ENCODE measurements around the gene SULT1C3.

Gene SULT1C3

GRCh38 chr2:108239786-108240185 is at the start of gene SULT1C3:
Gene SULT1C3, plus strand, starts transcription at chr2:108239968. Its CDS starts 7,227 bp downstream, at chr2:108247195.
- no peak for DNase-seq

- no peak for DNase-seq
These were observed 46.5 kb upstream of the SULT1C3 start for GRCh38 chr2:108193251-108193650.

GRCh38 chr2:108194409-108195132 is 45.2 kb upstream of the SULT1C3 start:
- no peak for DNase-seq

GRCh38 chr2:108195133-108195439 is 44.7 kb upstream of the SULT1C3 start:
- no peak for DNase-seq

GRCh38 chr2:108199726-108200125 is 40.0 kb upstream of the SULT1C3 start:
- DNase-seq = no peak

GRCh38 chr2:108200569-108200968 is 39.2 kb upstream of the SULT1C3 start:
- no peak for DNase-seq

GRCh38 chr2:108212671-108213070 is 27.1 kb upstream of the SULT1C3 start:
- DNase-seq = no peak

GRCh38 chr2:108215794-108216211 is 24.0 kb upstream of the SULT1C3 start:
- DNase-seq = no peak

- DNase-seq = no peak
These were observed 22.6 kb upstream of the SULT1C3 start for GRCh38 chr2:108217211-108217610.

GRCh38 chr2:108219688-108220087 is 20.1 kb upstream of the SULT1C3 start:
- DNase-seq = no peak

GRCh38 chr2:108220191-108220590 is 19.6 kb upstream of the SULT1C3 start:
- DNase-seq = no peak

GRCh38 chr2:108220942-108221541 is 18.7 kb upstream of the SULT1C3 start:
- no peak for DNase-seq

- DNase-seq = no peak
These were observed 17.5 kb upstream of the SULT1C3 start for GRCh38 chr2:108222261-108222660.

GRCh38 chr2:108223573-108223972 is 16.2 kb upstream of the SULT1C3 start:
- DNase-seq = no peak

GRCh38 chr2:108224022-108224421 is 15.7 kb upstream of the SULT1C3 start:
- no peak for DNase-seq

GRCh38 chr2:108226564-108226963 is 13.2 kb upstream of the SULT1C3 start:
- no peak for DNase-seq

GRCh38 chr2:108228006-108228405 is 11.8 kb upstream of the SULT1C3 start:
- no peak for DNase-seq

- no peak for DNase-seq
These were observed 11.2 kb upstream of the SULT1C3 start for GRCh38 chr2:108228537-108228936.

GRCh38 chr2:108229875-108230274 is 9.9 kb upstream of the SULT1C3 start:
- DNase-seq = no peak

GRCh38 chr2:108235577-108235976 is 4.2 kb upstream of the SULT1C3 start:
- no peak for DNase-seq

- no peak for DNase-seq
These were observed 3.0 kb upstream of the SULT1C3 start for GRCh38 chr2:108236676-108237335.

- DNase-seq = no peak
These were observed 1.2 kb downstream of the SULT1C3 start for GRCh38 chr2:108240966-108241365.

GRCh38 chr2:108243566-108243965 is 3.8 kb downstream of the SULT1C3 start:
- DNase-seq = no peak

GRCh38 chr2:108244667-108245414 is 5.1 kb downstream of the SULT1C3 start:
- DNase-seq = no peak

Measured in activated CD4-positive, alpha-beta T cell treated with anti-CD3 and anti-CD28 coated beads for 1 hour (primary cell).